ENCODE data around the gene PHLDB3.
A peak's percentile ranks its signal among the peaks of the same experiment; 100 is the strongest.
"Not testable (repeated sequence)": the region's sequence is repeated elsewhere in the genome, so short reads cannot be mapped to it uniquely, and the experiment has no call there.

The PHLDB3 gene

DNA sequence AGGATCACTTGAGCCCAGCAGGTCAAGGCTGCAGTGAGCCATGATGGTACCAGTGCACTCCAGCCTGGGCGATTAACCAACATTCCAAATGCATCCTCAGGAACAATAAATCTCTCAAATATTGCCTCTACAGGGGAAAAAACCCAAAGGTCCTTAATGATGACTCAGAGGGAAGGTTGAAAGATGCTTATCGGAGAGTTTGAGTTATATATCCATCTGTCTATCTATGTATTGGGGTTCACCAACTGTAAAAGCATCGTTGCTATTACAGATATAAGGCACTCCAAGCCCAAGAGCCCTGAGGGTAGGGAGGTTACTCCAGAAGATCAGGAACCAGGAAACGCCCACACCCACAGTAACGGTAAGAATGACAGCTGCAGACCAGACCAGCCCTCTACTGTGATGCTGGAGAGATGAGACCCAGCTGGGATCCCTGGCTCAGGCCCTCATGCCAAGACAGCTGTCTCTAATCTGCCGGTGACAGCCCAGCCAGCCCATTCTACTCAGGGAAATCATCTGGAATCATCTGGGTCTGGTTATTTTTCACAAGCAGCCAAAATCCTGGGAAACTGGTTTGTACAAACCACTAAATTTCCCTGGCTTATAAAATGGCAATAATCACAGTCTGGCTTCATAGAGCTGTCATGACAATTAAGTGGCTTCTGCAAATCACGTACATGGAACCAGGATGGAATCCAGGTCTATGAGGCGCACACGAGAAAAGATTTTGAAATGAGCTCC lies 66.1 kb downstream of the PHLDB3 start:
- Mint-ChIP-seq H3K9me3 (peaks cover 2% of the 10 kb centered on the region), H3K27me3 (no peaks in the 10 kb centered on the region), H3K36me3 (no peaks in the 10 kb centered on the region), H3K4me3 (no peak overlapping the region), H3K27ac (peak overlapping the region; percentile 49), H3K4me1 (peaks cover 34% of the 10 kb centered on the region)
- ATAC-seq, result no peak

GRCh38 chr19:43437712-43438111 lies 66.8 kb downstream of the PHLDB3 start:
- no peak overlapping the region for H3K4me3 Mint-ChIP-seq
- peaks cover 40% of the 10 kb centered on the region for H3K4me1 Mint-ChIP-seq
- ATAC-seq, result no peak

DNA sequence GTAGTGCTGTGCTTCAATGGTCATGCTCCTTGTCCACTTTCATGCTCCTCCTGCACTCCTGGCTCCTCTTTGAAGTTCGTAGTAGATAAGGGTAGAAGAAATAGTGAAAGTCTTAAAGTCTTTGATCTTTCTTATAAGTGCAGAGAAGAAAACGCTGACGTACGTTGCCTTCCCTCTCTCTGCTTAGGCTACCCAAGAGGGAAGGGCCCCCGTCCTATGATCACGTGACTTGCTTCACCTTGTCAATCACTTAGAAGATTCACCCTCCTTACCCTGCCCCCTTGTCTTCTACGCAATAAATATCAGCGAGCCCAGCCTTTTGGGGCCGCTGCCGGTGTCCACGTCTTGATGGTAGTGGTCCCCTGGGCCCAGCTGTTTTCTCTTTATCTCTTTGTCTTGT lies 67.3 kb downstream of the PHLDB3 start:
- not testable (repeated sequence) for H3K9me3 Mint-ChIP-seq, H3K4me3 Mint-ChIP-seq, ATAC-seq, H3K36me3 Mint-ChIP-seq, H3K27ac Mint-ChIP-seq, H3K27me3 Mint-ChIP-seq
- peaks cover 44% of the 10 kb centered on the region for H3K4me1 Mint-ChIP-seq

More at GRCh38 chr19:43437712-43438111, 66.8 kb downstream of the PHLDB3 start:
- no peaks in the 10 kb centered on the region for H3K36me3 Mint-ChIP-seq
- H3K9me3 Mint-ChIP-seq, result peaks cover 2% of the 10 kb centered on the region
- no peaks in the 10 kb centered on the region for H3K27me3 Mint-ChIP-seq
- H3K27ac Mint-ChIP-seq, result no peak overlapping the region

DNA sequence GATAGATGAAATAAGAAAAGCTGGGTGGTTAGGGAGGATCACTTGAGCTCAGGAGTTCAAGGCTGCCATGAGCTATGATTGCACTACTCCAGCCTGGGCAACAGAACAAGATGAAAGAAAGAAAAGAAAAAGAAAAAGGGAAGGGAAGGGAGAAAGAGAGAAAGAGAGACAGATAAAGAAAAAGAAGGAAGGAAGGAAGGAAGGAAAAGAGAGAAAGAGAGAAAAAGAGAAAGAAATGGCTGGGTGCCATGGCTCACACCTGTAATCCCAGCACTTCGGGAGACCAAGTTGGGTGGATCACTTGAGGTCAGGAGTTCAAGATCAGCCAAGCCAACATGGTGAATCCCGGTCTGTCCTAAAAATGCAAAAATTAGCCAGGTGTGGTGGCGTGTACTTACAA lies 68.8 kb downstream of the PHLDB3 start:
- H3K4me1 Mint-ChIP-seq, result peaks cover 46% of the 10 kb centered on the region
- H3K27me3 Mint-ChIP-seq, result no peaks in the 10 kb centered on the region
- no peaks in the 10 kb centered on the region for H3K36me3 Mint-ChIP-seq
- peaks cover 2% of the 10 kb centered on the region for H3K9me3 Mint-ChIP-seq
- no peak overlapping the region for H3K4me3 Mint-ChIP-seq
- ATAC-seq, result no peak
- peak overlapping the region; percentile 25 for H3K27ac Mint-ChIP-seq

DNA sequence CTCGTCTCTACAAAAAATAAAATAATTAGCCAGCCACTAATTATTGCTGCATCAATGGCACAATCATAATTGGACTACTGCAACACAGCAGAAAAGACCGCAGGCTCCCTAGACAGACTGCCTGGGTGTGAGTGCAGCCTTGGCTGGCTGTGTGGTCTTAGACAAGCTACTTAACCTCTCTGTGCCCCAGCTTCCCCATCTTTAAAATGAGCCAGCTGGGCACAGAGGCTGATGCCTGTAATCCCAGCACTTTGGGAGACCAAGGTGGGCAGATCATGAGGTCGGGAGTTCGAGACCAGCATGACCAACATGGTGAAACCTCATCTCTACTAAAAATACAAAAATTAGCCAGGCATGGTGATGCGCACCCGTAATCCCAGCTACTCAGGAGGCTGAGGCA lies 70.9 kb downstream of the PHLDB3 start:
- no peaks in the 10 kb centered on the region for H3K36me3 Mint-ChIP-seq
- H3K4me1 Mint-ChIP-seq, result peaks cover 42% of the 10 kb centered on the region
- H3K27ac Mint-ChIP-seq, result no peak overlapping the region
- no peak overlapping the region for H3K4me3 Mint-ChIP-seq
- H3K9me3 Mint-ChIP-seq, result peaks cover 2% of the 10 kb centered on the region
- H3K27me3 Mint-ChIP-seq, result no peaks in the 10 kb centered on the region
- no peak for ATAC-seq

- no peak overlapping the region for H3K4me3 Mint-ChIP-seq
- no peaks in the 10 kb centered on the region for H3K27me3 Mint-ChIP-seq
- no peaks in the 10 kb centered on the region for H3K36me3 Mint-ChIP-seq
- no peak overlapping the region for H3K27ac Mint-ChIP-seq
- ATAC-seq, result no peak
- peaks cover 39% of the 10 kb centered on the region for H3K4me1 Mint-ChIP-seq
- peaks cover 2% of the 10 kb centered on the region for H3K9me3 Mint-ChIP-seq
Measured at GRCh38 chr19:43433358-43433673, 71.2 kb downstream of the PHLDB3 start.

DNA sequence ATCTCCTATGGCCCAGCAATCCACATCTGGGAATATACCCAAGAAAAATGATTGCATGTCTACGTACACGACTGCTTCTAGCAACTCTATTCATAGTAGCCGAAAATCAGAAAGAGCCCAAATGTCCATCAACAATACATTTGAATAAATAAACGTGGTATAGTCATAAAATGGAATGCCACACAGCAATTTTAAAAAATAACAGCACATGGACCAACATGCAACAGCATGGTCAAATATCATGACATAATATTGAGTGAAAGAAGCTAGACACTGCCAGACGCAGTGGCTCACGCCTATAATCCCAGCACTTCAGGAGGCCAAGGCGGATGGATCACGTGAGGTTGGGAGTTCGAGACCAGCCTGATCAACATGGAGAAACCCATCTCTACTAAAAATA lies 73.6 kb downstream of the PHLDB3 start:
- Mint-ChIP-seq H3K27me3 (no peaks in the 10 kb centered on the region), H3K4me3 (no peak overlapping the region), H3K9me3 (peaks cover 2% of the 10 kb centered on the region), H3K27ac (no peak overlapping the region), H3K4me1 (peaks cover 27% of the 10 kb centered on the region), H3K36me3 (no peaks in the 10 kb centered on the region)
- no peak for ATAC-seq

DNA sequence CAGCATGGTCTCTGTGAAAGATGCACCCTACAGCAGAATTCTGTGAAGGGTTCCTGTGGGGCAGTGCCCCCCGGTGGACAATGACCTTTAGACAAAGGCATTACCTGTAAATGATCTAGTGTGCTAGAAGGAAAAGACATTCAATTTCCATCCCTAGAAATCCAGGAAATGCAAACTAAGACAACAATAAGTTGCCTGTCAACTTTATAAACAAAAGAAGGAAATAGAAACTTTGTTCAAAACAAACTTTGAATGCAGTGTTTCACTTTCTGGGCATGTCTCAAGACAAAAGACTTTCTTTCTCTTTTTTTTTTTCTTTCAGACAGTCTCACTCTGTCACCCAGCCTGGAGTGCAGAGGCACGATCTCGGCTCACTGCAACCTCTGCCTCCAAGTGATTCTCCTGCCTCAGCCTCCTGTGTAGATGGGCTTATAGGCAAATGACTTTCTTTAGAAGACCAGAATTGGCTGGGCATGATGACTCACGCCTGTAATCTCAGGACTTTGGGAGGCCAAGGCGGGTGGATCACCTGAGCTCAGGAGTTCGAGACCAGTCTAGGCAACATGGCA lies 74.3 kb downstream of the PHLDB3 start:
- Mint-ChIP-seq H3K4me3 (no peak overlapping the region), H3K36me3 (no peaks in the 10 kb centered on the region), H3K27ac (peak overlapping the region; percentile 1), H3K4me1 (peaks cover 27% of the 10 kb centered on the region), H3K27me3 (no peaks in the 10 kb centered on the region), H3K9me3 (no peaks in the 10 kb centered on the region)
- ATAC-seq, result no peak

DNA sequence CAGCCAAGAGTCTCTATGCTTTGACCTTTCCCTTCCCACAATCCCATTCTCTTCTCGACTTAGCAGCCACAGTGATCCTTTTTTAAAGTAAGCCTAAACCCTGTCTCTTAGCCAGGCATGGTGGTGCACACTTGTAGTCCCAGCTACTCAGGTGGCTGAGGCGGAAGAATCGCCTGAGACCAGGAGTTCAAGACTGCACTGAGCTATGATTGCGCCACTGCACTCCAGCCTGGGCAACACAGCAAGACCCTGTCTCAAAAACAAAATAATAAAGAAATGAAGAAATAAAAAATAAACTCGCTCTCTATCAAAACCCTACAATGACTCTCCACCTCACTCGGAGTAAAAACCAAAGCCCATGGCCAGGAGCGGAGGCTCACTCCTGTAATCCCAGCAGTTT lies 75.2 kb downstream of the PHLDB3 start:
- H3K27ac Mint-ChIP-seq, result peak overlapping the region; percentile 1
- H3K4me3 Mint-ChIP-seq, result no peak overlapping the region
- H3K36me3 Mint-ChIP-seq, result no peaks in the 10 kb centered on the region
- peaks cover 29% of the 10 kb centered on the region for H3K4me1 Mint-ChIP-seq
- ATAC-seq, result no peak
- no peaks in the 10 kb centered on the region for H3K9me3 Mint-ChIP-seq
- no peaks in the 10 kb centered on the region for H3K27me3 Mint-ChIP-seq

- Mint-ChIP-seq H3K9me3 (no peaks in the 10 kb centered on the region), H3K36me3 (no peaks in the 10 kb centered on the region), H3K4me1 (peaks cover 16% of the 10 kb centered on the region), H3K27ac (no peak overlapping the region), H3K4me3 (no peak overlapping the region), H3K27me3 (peaks cover 13% of the 10 kb centered on the region)
- no peak for ATAC-seq
Measured at GRCh38 chr19:43425567-43426392, 78.8 kb downstream of the PHLDB3 start.

All from stimulated activated memory B cell treated with anti-CD40 and anti-IgM and Interleukin-4, amounts not matched to agents 10 μg/mL and 1 μg/mL and 100 μg/mL, for 72 hours (primary cell).